Urothelium cell line (cell line): ENCODE measurements around the gene ZNF354C.

Experiments used
- DNase-seq: peaks from one replicate; pipeline ENCODE4 v3.0.0; 2011; ENCODE audit warnings: low spot score, mixed read lengths
- FAIRE-seq: peaks from 2 replicates; lab custom pipeline; 2011; peaks lifted over from hg19 to GRCh38; lab: Jason Lieb, UNC

The ZNF354C gene

GRCh38 chr5:179126506-179126991 is 66.4 kb downstream of the ZNF354C start:
- FAIRE-seq = no peak
- DNase-seq = no peak

- DNase-seq (no peak), FAIRE-seq (no peak)
Observed at GRCh38 chr5:179127136-179128040, 67.2 kb downstream of the ZNF354C start.

DNA sequence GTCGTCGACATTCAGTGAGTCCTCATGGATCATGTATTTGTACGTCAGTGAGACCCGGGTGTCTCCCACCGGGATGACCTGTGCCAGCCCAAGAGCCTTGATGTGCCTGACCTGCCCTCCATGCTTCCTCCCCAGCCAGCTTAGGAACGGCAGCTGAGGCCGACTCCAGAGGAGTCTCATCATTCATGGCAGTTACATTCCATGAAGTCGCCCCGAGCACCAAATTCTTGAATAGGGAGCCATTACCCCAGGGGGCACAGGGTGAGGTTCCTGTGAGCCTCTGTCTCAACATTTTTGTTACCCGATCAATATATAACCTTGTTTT is 67.8 kb downstream of the ZNF354C start:
- DNase-seq = no peak
- no peak for FAIRE-seq

DNA sequence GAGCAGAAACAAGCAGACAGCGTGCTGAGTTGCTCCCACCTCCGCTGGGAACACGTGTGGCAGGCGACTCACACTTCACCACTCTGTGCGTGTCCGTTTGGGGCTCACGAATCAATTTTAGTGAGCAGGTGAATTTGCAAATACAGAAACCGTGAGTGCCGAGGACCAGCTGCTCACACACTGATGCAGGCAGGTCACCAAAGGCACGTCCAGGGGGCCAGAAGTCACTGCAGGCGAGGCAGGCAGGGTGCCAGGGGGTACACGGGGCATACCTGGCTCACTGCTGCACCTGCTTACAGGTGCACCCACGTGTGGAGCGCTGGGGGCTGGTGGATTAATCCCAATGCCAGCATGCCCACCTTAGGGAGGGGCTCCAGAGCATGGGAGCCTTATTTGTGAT is 68.8 kb downstream of the ZNF354C start:
- DNase-seq = no peak
- FAIRE-seq = no peak

DNA sequence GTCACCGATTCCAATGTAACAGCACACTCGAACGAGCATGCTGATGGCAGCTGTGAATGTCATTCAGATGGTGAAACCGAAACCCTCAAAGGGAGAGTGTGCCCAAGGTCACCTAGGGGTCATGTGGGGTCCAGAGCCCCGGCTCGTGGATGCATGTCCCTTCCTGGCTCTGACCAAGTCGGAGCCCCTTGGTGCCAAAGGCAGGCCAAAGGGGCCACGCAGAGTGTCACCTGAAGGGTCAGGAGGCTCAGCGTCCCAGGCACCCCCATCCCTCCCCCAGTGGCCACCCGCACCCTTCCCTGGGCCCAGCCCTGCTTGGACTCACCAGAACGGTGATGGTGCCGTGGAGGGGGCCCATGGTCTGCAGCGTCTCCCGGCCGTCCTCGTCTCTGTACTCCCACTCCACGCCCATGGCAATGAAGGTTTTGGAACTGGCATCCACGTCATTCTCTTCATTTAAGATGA is 69.5 kb downstream of the ZNF354C start:
- DNase-seq (no peak), FAIRE-seq (no peak)

GRCh38 chr5:179130101-179130681 is 70.0 kb downstream of the ZNF354C start:
- FAIRE-seq (no peak), DNase-seq (no peak)

- FAIRE-seq (no peak), DNase-seq (no peak)
Observed at GRCh38 chr5:179131321-179131835, 71.2 kb downstream of the ZNF354C start.

DNA sequence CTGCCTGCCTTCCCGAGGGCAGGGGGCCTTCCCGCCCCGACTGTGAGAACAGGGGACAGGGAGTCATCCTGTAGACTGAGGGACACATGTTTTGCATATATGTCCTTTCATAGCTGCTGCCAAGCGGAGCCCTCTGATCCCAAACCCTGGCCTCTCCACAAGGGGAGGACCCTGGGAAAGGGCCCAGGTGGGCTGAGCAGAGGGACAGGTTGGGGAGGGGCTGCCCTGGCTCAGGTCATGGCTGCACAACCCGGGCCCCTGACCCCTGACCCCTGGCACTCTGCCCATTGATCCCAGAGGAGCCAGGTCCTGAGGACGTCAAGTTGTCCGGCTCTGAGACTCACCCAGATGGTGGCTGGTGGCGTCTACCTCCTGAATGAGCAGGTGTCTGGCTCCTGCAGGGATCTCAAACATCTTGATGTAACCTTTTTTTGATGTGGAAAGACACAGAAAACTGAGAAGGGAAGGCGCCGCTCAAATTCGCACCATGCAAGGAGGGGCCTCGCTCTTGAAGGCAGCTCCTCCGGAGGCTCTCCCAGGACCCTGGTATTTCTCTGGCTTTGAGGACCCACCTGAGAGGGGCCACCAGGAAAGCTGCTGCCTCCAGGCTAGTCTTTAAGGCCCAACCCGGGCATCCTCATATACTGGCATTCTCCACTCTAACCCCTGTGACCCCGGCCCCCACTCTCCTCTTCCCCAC is 71.9 kb downstream of the ZNF354C start:
- FAIRE-seq (no peak), DNase-seq (no peak)

DNA sequence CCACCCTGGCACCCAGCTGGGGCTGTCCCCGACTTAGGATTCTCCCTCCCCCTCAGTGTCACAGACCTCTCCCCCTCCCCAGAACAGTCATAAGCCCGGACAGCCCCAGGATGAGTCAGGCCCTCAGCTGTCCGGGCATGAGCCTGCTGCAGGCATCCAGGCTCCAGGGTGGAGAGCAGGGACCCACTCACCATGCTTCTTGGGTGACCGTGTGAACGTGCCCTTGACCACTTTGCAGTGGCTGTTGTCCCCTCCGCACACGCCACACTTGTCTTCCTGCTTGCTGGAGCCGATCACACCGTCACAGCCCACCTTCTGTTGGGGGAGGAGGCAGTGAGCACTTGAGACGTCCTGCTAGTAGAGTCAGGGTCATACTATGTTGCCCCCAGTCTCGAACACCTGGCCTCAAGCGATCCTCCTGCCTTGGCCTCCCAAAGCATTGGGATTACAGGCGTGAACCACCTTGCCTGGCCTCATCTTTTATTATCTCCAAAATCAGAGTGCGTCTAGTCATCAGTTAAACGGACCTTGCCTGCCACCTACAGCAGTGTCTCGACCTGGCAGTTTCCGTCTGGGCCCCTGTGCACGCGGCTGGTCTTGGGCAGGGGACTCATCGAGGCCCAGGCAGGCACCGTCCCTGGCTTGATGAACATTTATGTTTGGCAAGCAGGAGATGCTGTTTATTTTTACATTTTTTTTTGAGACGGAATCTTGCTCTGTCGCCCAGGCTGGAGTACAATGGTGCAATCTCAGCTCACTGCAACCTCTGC is 72.6 kb downstream of the ZNF354C start:
- no peak for DNase-seq
- FAIRE-seq = no peak
